Measurements from ENCODE around the gene CYP1B1. TPM values are rescaled to one million over a fixed set of nuclear protein-coding genes. Genes with fewer than 3 reads are reported as not detected.
A peak's percentile ranks its signal among the peaks of the same experiment; 100 is the strongest.
"Not testable (repeated sequence)": the region's sequence is repeated elsewhere in the genome, so short reads cannot be mapped to it uniquely, and the experiment has no call there.

CYP1B1 gene
- total RNA-seq, 1 donor from 2014 or later, result 54.5 TPM

GRCh38 chr2:38113051-38113450, 37.1 kb upstream of the CYP1B1 start:
- peaks cover 62% of the 10 kb centered on the region for H3K4me1 Mint-ChIP-seq

GRCh38 chr2:38111350-38111749, 35.4 kb upstream of the CYP1B1 start:
- not testable (repeated sequence) for H3K27ac Mint-ChIP-seq; DNase-seq (ENCODE audit: low spot score in 2 of 2, unreplicated experiment in 2 of 2); H3K27me3 Mint-ChIP-seq (ENCODE audit: low read depth); H3K36me3 Mint-ChIP-seq; H3K4me3 Mint-ChIP-seq
- Mint-ChIP-seq H3K9me3 (peaks cover 13% of the 10 kb centered on the region), H3K4me1 (peaks cover 76% of the 10 kb centered on the region)

More at GRCh38 chr2:38113051-38113450, 37.1 kb upstream of the CYP1B1 start:
- DNase-seq (ENCODE audit: low spot score in 2 of 2, unreplicated experiment in 2 of 2), result no peak
- TF ChIP-seq, protein P1, sequence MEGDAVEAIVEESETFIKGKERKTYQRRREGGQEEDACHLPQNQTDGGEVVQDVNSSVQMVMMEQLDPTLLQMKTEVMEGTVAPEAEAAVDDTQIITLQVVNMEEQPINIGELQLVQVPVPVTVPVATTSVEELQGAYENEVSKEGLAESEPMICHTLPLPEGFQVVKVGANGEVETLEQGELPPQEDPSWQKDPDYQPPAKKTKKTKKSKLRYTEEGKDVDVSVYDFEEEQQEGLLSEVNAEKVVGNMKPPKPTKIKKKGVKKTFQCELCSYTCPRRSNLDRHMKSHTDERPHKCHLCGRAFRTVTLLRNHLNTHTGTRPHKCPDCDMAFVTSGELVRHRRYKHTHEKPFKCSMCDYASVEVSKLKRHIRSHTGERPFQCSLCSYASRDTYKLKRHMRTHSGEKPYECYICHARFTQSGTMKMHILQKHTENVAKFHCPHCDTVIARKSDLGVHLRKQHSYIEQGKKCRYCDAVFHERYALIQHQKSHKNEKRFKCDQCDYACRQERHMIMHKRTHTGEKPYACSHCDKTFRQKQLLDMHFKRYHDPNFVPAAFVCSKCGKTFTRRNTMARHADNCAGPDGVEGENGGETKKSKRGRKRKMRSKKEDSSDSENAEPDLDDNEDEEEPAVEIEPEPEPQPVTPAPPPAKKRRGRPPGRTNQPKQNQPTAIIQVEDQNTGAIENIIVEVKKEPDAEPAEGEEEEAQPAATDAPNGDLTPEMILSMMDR (IDR thresholded peaks at IDR 0.05; ENCODE audit: unreplicated experiment), result no peak
- Mint-ChIP-seq H3K4me3 (no peak overlapping the region), H3K27ac (peak overlapping the region; percentile 92), H3K9me3 (peaks cover 13% of the 10 kb centered on the region), H3K27me3 (ENCODE audit: low read depth) (no peaks in the 10 kb centered on the region), H3K36me3 (peaks cover 6% of the 10 kb centered on the region)

- Mint-ChIP-seq H3K27ac (peak overlapping the region; percentile 83), H3K4me1 (peaks cover 74% of the 10 kb centered on the region), H3K9me3 (peaks cover 16% of the 10 kb centered on the region), H3K36me3 (peaks cover 9% of the 10 kb centered on the region), H3K27me3 (ENCODE audit: low read depth) (no peaks in the 10 kb centered on the region), H3K4me3 (no peak overlapping the region)
- DNase-seq (ENCODE audit: low spot score in 2 of 2, unreplicated experiment in 2 of 2), result no peak
- TF ChIP-seq, protein P1 (IDR thresholded peaks at IDR 0.05; ENCODE audit: unreplicated experiment), result no peak
These were observed 33.8 kb upstream of the CYP1B1 start for GRCh38 chr2:38109732-38110181.

GRCh38 chr2:38108907-38109731, 33.2 kb upstream of the CYP1B1 start:
- no peak overlapping the region for H3K4me3 Mint-ChIP-seq
- H3K36me3 Mint-ChIP-seq, result peaks cover 11% of the 10 kb centered on the region
- H3K9me3 Mint-ChIP-seq, result peaks cover 20% of the 10 kb centered on the region
- no peaks in the 10 kb centered on the region for H3K27me3 Mint-ChIP-seq (ENCODE audit: low read depth)
- peaks cover 68% of the 10 kb centered on the region for H3K4me1 Mint-ChIP-seq
- H3K27ac Mint-ChIP-seq, result peak overlapping the region; percentile 83
- no peak for DNase-seq (ENCODE audit: low spot score in 2 of 2, unreplicated experiment in 2 of 2)
- TF ChIP-seq, protein P1 (IDR thresholded peaks at IDR 0.05; ENCODE audit: unreplicated experiment), result no peak

DNA sequence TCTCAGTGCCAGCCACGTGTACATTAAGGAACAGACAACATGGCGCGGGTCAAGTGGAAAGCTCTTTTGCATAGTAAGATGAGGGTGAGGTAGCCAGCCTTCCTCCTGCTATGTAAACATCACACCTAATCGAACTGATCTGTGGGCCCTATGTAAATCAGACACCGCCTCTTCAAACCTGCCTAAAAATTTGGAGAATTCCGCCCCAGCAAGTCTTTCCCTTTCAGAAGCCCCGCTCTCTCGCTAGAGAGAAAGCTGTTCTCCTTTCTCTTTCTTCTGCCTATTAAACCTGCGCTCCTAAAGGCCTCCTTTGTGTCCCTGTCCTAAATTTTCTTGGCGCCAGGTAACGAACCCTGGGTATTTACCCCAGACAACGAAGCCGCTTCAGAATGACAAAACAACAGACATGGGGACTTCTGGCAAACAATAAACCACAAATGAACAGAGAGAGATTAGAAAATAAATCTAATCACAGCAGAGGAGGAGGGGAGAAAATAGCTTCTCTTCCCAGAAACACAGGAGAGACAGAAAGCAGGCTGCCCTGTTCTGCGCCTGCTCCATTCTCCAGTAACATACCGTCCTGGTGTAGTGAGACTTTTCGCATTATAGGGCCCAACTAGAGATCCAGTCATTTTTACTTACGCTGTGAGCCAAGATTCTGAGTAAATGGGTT, 31.9 kb upstream of the CYP1B1 start:
- Mint-ChIP-seq H3K27me3 (ENCODE audit: low read depth) (no peaks in the 10 kb centered on the region), H3K9me3 (peaks cover 24% of the 10 kb centered on the region), H3K4me3 (no peak overlapping the region), H3K27ac (peak overlapping the region; percentile 95), H3K4me1 (peaks cover 55% of the 10 kb centered on the region), H3K36me3 (peaks cover 19% of the 10 kb centered on the region)
- TF ChIP-seq, protein P1 (IDR thresholded peaks at IDR 0.05; ENCODE audit: unreplicated experiment), result no peak
- no peak for DNase-seq (ENCODE audit: low spot score in 2 of 2, unreplicated experiment in 2 of 2)
